Activated T-helper 2 cell treated with anti-CD3 and anti-CD28 coated beads, Interferon-gamma antibody, Interleukin-2, Interleukin-4, amounts not matched to agents 10 μg/mL and 5 μg/mL and 100 μg/mL, durations not matched to agents 14 hours and 24 hours and 36 hours (primary cell): Measurements from ENCODE around the gene ZNF728. TPM values are rescaled to one million over a fixed set of nuclear protein-coding genes. Genes with fewer than 3 reads are reported as not detected.
"Not testable (repeated sequence)": the region's sequence is repeated elsewhere in the genome, so short reads cannot be mapped to it uniquely, and the experiment has no call there.

Source experiments
- DNase-seq: peaks from one replicate; pipeline ENCODE4 v3.0.0; 2021; ENCODE audit warnings: low spot score
- H3K27ac Mint-ChIP-seq: one replicate; pipeline ENCODE4 v1.8.0; 2021; ENCODE audit warnings: mixed read lengths
- H3K27me3 Mint-ChIP-seq: one replicate; pipeline ENCODE4 v1.8.0; 2021; ENCODE audit warnings: low read depth, mixed read lengths
- H3K36me3 Mint-ChIP-seq: one replicate; pipeline ENCODE4 v1.8.0; 2021; ENCODE audit warnings: low read depth, mixed read lengths
- H3K4me1 Mint-ChIP-seq: one replicate; pipeline ENCODE4 v1.8.0; 2021; ENCODE audit warnings: low read depth, mixed read lengths
- H3K4me3 Mint-ChIP-seq: one replicate; pipeline ENCODE4 v1.8.0; 2021; ENCODE audit warnings: low read depth, mild to moderate bottlenecking, moderate library complexity, mixed read lengths
- H3K9me3 Mint-ChIP-seq: one replicate; pipeline ENCODE4 v1.8.0; 2021; ENCODE audit warnings: mixed read lengths
- intact Hi-C: fragments of 100-400 bp; cut with micrococcal nuclease; formaldehyde crosslinking; loops from one replicate; pipeline ENCODE4 v1.15.1; 2023
- total RNA-seq: library from RNA; stranded (reverse); gene quantifications from 2 replicates; pipeline ENCODE4 v1.2.3, GENCODE V29; 2022

The ZNF728 gene
- total RNA-seq, result not detected in 2 replicates

GRCh38 chr19:23002690-23003422 is at the start of gene ZNF728:
TSS of gene ZNF728 (minus strand) at chr19:23003176. CDS start at chr19:23003030, 146 bp downstream.
- Mint-ChIP-seq H3K27ac (no peak within 1 kb of the TSS), H3K4me3 (no peak within 1 kb of the TSS)
- intact Hi-C loops, result no loop called here

GRCh38 chr19:23052349-23052748 is 49.4 kb upstream of the ZNF728 start:
- no peaks in the 10 kb centered on the region for H3K4me1 Mint-ChIP-seq
- H3K4me3 Mint-ChIP-seq, result no peak overlapping the region

More at GRCh38 chr19:23002690-23003422, at the start of gene ZNF728:
- Mint-ChIP-seq H3K27me3 (no peaks in the 10 kb centered on the region), H3K9me3 (peaks cover 63% of the 10 kb centered on the region), H3K4me1 (no peaks in the 10 kb centered on the region), H3K36me3 (peaks cover 3% of the 10 kb centered on the region)
- no peak for DNase-seq

GRCh38 chr19:23049256-23049655 is 46.3 kb upstream of the ZNF728 start:
- H3K27me3 Mint-ChIP-seq, result no peaks in the 10 kb centered on the region
- intact Hi-C loops, result no loop called here
- peaks cover 74% of the 10 kb centered on the region for H3K9me3 Mint-ChIP-seq
- H3K36me3 Mint-ChIP-seq, result no peaks in the 10 kb centered on the region
- no peak overlapping the region for H3K4me3 Mint-ChIP-seq
- no peak overlapping the region for H3K27ac Mint-ChIP-seq
- no peaks in the 10 kb centered on the region for H3K4me1 Mint-ChIP-seq
- DNase-seq, result no peak

More at GRCh38 chr19:23052349-23052748, 49.4 kb upstream of the ZNF728 start:
- Mint-ChIP-seq H3K9me3 (peaks cover 74% of the 10 kb centered on the region), H3K27ac (no peak overlapping the region), H3K27me3 (no peaks in the 10 kb centered on the region), H3K36me3 (no peaks in the 10 kb centered on the region)
- DNase-seq, result no peak
- intact Hi-C loops, result no loop called here

- H3K4me1 Mint-ChIP-seq, result no peaks in the 10 kb centered on the region
- H3K27ac Mint-ChIP-seq, result no peak overlapping the region
- no peak for DNase-seq
- H3K36me3 Mint-ChIP-seq, result no peaks in the 10 kb centered on the region
- H3K4me3 Mint-ChIP-seq, result no peak overlapping the region
- H3K9me3 Mint-ChIP-seq, result peaks cover 75% of the 10 kb centered on the region
- intact Hi-C loops, result no loop called here
- H3K27me3 Mint-ChIP-seq, result no peaks in the 10 kb centered on the region
Observed at GRCh38 chr19:23046743-23047142, 43.8 kb upstream of the ZNF728 start.

- intact Hi-C loops, result no loop called here
- H3K4me1 Mint-ChIP-seq, result no peaks in the 10 kb centered on the region
- H3K27ac Mint-ChIP-seq, result no peak overlapping the region
- peaks cover 35% of the 10 kb centered on the region for H3K9me3 Mint-ChIP-seq
- no peaks in the 10 kb centered on the region for H3K36me3 Mint-ChIP-seq
- H3K4me3 Mint-ChIP-seq, result no peak overlapping the region
- no peak for DNase-seq
- H3K27me3 Mint-ChIP-seq, result no peaks in the 10 kb centered on the region
Observed at GRCh38 chr19:23033721-23034120, 30.7 kb upstream of the ZNF728 start.

GRCh38 chr19:23015660-23016059 is 12.7 kb upstream of the ZNF728 start:
- Mint-ChIP-seq H3K36me3 (no peaks in the 10 kb centered on the region), H3K27ac (no peak overlapping the region), H3K4me3 (no peak overlapping the region), H3K9me3 (peaks cover 82% of the 10 kb centered on the region), H3K4me1 (no peaks in the 10 kb centered on the region), H3K27me3 (no peaks in the 10 kb centered on the region)
- DNase-seq, result no peak
- intact Hi-C loops, result no loop called here

DNA sequence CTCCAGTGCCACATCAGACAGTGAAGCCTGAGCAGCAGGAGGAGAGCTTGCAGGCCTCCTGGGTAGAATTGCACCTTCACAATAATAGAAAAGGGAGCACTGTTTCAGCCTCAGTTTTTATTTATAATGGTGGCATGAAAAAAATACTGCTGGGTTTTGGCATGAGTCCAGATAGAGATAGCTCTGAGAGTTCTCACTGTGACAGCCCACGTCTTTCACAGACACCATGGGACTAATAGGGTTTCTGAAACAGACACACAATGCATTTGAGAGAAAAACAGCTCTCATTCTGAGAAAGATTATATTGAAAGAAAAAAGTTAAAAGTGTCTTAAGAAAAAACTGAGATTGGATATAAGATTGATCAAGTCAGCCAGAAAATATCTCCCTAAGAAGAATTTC is 8.0 kb downstream of the ZNF728 start:
- H3K27me3 Mint-ChIP-seq, H3K4me3 Mint-ChIP-seq, DNase-seq, H3K36me3 Mint-ChIP-seq, intact Hi-C loops, H3K4me1 Mint-ChIP-seq, H3K27ac Mint-ChIP-seq: not testable (repeated sequence)
- H3K9me3 Mint-ChIP-seq, result peaks cover 63% of the 10 kb centered on the region

DNA sequence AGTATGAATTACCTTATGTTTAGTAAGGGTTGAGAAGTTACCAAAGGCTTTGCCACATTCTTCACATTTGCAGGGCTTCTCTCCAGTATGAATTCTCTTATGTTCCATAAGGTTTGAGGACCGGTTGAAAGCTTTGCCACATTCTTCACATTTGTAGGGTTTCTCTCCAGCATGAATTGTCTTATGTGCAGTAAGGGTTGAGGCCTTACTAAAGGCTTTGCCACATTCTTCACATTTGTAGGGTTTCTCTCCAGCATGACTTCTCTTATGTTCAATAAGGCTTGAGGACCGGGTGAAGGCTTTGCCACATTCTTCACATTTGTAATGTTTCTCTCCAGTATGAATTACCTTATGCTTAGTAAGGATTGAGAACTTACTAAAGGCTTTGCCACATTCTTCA is 26.7 kb downstream of the ZNF728 start:
- no peak overlapping the region for H3K27ac Mint-ChIP-seq

DNA sequence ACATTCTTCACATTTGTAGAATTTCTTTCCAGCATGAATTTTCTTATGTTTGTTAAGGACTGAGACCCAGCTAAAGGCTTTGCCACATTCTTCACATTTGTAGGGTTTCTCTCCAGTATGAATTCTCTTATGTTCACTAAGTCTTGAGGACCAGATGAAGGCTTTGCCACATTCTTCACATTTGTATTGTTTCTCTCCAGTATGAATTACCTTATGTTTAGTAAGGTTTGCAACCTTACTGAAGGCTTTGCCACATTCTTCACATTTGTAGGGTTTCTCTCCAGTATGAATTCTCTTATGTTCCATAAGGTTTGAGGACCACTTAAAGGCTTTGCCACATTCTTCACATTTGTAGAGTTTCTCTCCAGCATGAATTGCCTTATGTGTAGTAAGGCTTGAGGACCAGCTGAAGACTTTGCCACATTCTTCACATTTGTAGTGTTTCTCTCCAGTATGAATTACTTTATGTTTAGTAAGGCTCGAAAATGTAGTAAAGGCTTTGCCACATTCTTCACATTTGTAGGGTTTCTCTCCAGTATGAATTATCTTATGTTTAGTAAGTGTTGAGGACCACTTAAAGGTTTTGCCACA is 27.3 kb downstream of the ZNF728 start:
- DNase-seq, H3K27me3 Mint-ChIP-seq, H3K27ac Mint-ChIP-seq, H3K4me3 Mint-ChIP-seq, intact Hi-C loops, H3K4me1 Mint-ChIP-seq: not testable (repeated sequence)
- H3K9me3 Mint-ChIP-seq, result peaks cover 71% of the 10 kb centered on the region
- H3K36me3 Mint-ChIP-seq, result peaks cover 15% of the 10 kb centered on the region

More for the DNA sequence above, 26.7 kb downstream of the ZNF728 start:
- H3K4me3 Mint-ChIP-seq, result no peak overlapping the region
- no peaks in the 10 kb centered on the region for H3K4me1 Mint-ChIP-seq
- intact Hi-C loops, result no loop called here
- no peak for DNase-seq
- peaks cover 74% of the 10 kb centered on the region for H3K9me3 Mint-ChIP-seq
- peaks cover 17% of the 10 kb centered on the region for H3K36me3 Mint-ChIP-seq
- H3K27me3 Mint-ChIP-seq, result no peaks in the 10 kb centered on the region

DNA sequence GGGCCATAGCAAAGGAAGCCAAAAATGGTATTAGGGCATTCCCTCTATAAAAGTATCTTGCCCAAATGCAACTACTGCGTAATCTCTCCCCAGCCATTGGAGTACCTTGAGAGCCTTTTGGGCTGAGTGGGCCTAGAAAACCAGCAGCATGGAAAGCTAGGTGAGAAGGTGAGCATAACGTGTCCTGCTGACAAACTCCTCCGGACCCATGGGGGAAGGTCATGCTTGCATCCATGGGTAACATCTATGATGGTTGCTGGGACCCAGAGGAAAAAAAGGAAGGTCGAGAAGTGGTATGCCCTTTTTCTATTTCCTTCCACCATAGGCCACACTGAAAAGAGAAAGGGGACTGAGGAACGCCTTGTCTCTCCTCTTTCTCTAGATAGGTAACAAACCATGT is 57.4 kb downstream of the ZNF728 start:
- intact Hi-C loops, result no loop called here
- H3K9me3 Mint-ChIP-seq, result peaks cover 55% of the 10 kb centered on the region
- no peak for DNase-seq

DNA sequence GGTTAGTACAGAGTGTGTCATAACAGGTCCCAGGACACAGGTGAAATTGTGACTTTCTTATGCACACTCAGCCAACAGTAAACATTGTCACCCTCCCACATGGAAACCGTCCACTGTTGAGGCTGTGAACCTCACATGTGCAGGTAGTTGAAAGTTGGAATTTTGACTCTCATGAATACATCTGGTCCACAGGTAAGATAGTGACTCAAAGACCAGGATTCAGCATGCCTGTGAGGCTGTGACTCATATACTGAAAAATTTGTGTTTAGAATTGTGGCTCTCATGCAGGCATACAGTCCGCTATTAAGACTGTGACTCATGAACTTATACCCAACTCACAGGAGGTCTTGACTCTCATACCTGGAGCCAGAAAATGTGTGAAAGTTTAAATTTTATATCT is 67.8 kb downstream of the ZNF728 start:
- no peaks in the 10 kb centered on the region for H3K27me3 Mint-ChIP-seq
- H3K4me1 Mint-ChIP-seq, result no peaks in the 10 kb centered on the region
- H3K9me3 Mint-ChIP-seq, result peaks cover 66% of the 10 kb centered on the region
- H3K4me3 Mint-ChIP-seq, result no peak overlapping the region
- H3K36me3 Mint-ChIP-seq, result no peaks in the 10 kb centered on the region
- H3K27ac Mint-ChIP-seq, result no peak overlapping the region
- intact Hi-C loops, result no loop called here
- DNase-seq, result no peak

More for the DNA sequence above, 57.4 kb downstream of the ZNF728 start:
- Mint-ChIP-seq H3K4me1 (no peaks in the 10 kb centered on the region), H3K4me3 (no peak overlapping the region), H3K27me3 (no peaks in the 10 kb centered on the region), H3K27ac (no peak overlapping the region), H3K36me3 (peaks cover 3% of the 10 kb centered on the region)

DNA sequence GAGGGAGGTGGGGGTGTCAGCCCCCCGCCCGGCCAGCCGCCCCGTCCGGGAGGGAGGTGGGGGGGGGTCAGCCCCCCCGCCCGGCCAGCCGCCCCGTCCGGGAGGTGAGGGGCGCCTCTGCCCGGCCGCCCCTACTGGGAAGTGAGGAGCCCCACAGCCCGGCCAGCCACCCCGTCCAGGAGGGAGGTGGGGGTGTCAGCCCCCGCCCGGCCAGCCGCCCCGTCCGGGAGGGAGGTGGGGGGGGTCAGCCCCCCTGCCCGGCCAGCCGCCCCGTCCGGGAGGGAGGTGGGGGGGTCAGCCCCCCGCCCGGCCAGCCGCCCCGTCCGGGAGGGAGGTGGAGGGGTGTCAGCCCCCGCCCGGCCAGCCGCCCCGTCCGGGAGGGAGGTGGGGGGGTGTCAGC is 75.4 kb downstream of the ZNF728 start:
- H3K27ac Mint-ChIP-seq, H3K4me1 Mint-ChIP-seq, H3K4me3 Mint-ChIP-seq, H3K36me3 Mint-ChIP-seq, DNase-seq, H3K27me3 Mint-ChIP-seq, intact Hi-C loops: not testable (repeated sequence)
- H3K9me3 Mint-ChIP-seq, result peaks cover 54% of the 10 kb centered on the region

- H3K4me1 Mint-ChIP-seq, H3K36me3 Mint-ChIP-seq, H3K27me3 Mint-ChIP-seq, H3K27ac Mint-ChIP-seq, DNase-seq, H3K4me3 Mint-ChIP-seq, intact Hi-C loops: not testable (repeated sequence)
- peaks cover 60% of the 10 kb centered on the region for H3K9me3 Mint-ChIP-seq
Observed at GRCh38 chr19:22925181-22925580, 77.8 kb downstream of the ZNF728 start.
